ENCODE measurements around the gene RAB3GAP2.

DNA sequence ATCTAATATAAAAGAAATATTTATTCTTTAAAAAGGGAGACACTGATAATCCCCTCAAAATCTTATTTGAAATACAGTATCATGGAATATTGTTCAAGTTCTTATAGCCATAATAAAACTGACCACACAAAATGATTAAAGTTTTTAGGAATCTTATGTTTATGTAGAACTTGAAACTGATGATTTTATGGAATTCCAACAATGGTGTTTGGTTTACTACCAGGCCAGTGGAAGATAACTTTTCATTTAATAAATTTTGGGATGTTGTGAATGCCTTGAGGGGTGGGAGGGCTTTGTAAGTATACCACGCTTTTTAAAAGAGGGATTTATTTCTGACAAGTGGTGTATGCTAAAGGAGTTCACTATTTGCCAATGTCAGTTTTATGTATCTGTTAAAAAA is 87.7 kb downstream of the RAB3GAP2 start:
- TF ChIP-seq, protein P1, sequence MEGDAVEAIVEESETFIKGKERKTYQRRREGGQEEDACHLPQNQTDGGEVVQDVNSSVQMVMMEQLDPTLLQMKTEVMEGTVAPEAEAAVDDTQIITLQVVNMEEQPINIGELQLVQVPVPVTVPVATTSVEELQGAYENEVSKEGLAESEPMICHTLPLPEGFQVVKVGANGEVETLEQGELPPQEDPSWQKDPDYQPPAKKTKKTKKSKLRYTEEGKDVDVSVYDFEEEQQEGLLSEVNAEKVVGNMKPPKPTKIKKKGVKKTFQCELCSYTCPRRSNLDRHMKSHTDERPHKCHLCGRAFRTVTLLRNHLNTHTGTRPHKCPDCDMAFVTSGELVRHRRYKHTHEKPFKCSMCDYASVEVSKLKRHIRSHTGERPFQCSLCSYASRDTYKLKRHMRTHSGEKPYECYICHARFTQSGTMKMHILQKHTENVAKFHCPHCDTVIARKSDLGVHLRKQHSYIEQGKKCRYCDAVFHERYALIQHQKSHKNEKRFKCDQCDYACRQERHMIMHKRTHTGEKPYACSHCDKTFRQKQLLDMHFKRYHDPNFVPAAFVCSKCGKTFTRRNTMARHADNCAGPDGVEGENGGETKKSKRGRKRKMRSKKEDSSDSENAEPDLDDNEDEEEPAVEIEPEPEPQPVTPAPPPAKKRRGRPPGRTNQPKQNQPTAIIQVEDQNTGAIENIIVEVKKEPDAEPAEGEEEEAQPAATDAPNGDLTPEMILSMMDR (IDR thresholded peaks at IDR 0.05): no peak
- TF ChIP-seq TEAD1 (CRISPR knock-in tag; IDR thresholded peaks at IDR 0.05): no peak
